HG02798 (cell line): ENCODE measurements around the gene RPS2.
"Not testable (repeated sequence)": the region's sequence is repeated elsewhere in the genome, so short reads cannot be mapped to it uniquely, and the experiment has no call there.

Source experiments
- ATAC-seq: cut with Tn5 transposase; IDR thresholded peaks from one replicate; pipeline ENCODE4 v1.9.1; 2021; ENCODE audit warnings: mild to moderate bottlenecking; ENCODE audit not compliant: unreplicated experiment, poor library complexity

RPS2 gene

GRCh38 chr16:1946495-1947368, 17.9 kb downstream of the RPS2 start:
- no peak for ATAC-seq

GRCh38 chr16:1945559-1946391, 18.9 kb downstream of the RPS2 start:
- ATAC-seq, result no peak

GRCh38 chr16:1944612-1945199, 19.9 kb downstream of the RPS2 start:
- no peak for ATAC-seq

GRCh38 chr16:1942810-1943726, 21.6 kb downstream of the RPS2 start, which contains the start of gene MSRB1:
TSS of gene MSRB1 (minus strand) at chr16:1943199. CDS start at chr16:1943156, 43 bp downstream.
- ATAC-seq, result peak; percentile 96

GRCh38 chr16:1942047-1942809, 22.4 kb downstream of the RPS2 start:
- no peak for ATAC-seq

- no peak for ATAC-seq
These were observed 23.2 kb downstream of the RPS2 start for GRCh38 chr16:1941162-1942046.

GRCh38 chr16:1940273-1941161, 24.1 kb downstream of the RPS2 start:
- ATAC-seq, result no peak

GRCh38 chr16:1939833-1940232, 24.8 kb downstream of the RPS2 start:
- not testable (repeated sequence) for ATAC-seq

GRCh38 chr16:1938910-1939309, 25.7 kb downstream of the RPS2 start:
- ATAC-seq, result no peak

- ATAC-seq, result no peak
These were observed 26.3 kb downstream of the RPS2 start for GRCh38 chr16:1938316-1938715.

- ATAC-seq, result no peak
These were observed 27.6 kb downstream of the RPS2 start for GRCh38 chr16:1936945-1937479.

- ATAC-seq, result no peak
These were observed 31.4 kb downstream of the RPS2 start for GRCh38 chr16:1933097-1933661.

GRCh38 chr16:1932050-1933028, 32.3 kb downstream of the RPS2 start:
- no peak for ATAC-seq

- no peak for ATAC-seq
These were observed 34.3 kb downstream of the RPS2 start for GRCh38 chr16:1930338-1930720.

- ATAC-seq, result peak; percentile 90
These were observed 34.9 kb downstream of the RPS2 start for GRCh38 chr16:1929578-1930337.
